ENCODE measurements around the gene EYS. TPM values are rescaled to one million over a fixed set of nuclear protein-coding genes. Genes with fewer than 3 reads are reported as not detected.

The EYS gene
- total and polyA plus RNA-seq, 2 experiments from 2014 or later, result under 0.01 to 0.15 TPM

GRCh38 chr6:65468307-65468706, 238.7 kb downstream of the EYS start:
- no peak overlapping the region for H3K27ac ChIP-seq
- H3K27me3 ChIP-seq, result no peaks in the 10 kb centered on the region
- no peaks in the 10 kb centered on the region for H3K9me3 ChIP-seq (ENCODE audit: low read depth)
- DNase-seq (ENCODE audit: low read depth in 1 of 2, low spot score in 1 of 2), result no peak
- no peaks in the 10 kb centered on the region for H3K4me1 ChIP-seq (ENCODE audit: low read depth)
- no peak overlapping the region for H3K4me3 ChIP-seq
- H3K36me3 ChIP-seq, result no peaks in the 10 kb centered on the region
- TF ChIP-seq, protein P1, sequence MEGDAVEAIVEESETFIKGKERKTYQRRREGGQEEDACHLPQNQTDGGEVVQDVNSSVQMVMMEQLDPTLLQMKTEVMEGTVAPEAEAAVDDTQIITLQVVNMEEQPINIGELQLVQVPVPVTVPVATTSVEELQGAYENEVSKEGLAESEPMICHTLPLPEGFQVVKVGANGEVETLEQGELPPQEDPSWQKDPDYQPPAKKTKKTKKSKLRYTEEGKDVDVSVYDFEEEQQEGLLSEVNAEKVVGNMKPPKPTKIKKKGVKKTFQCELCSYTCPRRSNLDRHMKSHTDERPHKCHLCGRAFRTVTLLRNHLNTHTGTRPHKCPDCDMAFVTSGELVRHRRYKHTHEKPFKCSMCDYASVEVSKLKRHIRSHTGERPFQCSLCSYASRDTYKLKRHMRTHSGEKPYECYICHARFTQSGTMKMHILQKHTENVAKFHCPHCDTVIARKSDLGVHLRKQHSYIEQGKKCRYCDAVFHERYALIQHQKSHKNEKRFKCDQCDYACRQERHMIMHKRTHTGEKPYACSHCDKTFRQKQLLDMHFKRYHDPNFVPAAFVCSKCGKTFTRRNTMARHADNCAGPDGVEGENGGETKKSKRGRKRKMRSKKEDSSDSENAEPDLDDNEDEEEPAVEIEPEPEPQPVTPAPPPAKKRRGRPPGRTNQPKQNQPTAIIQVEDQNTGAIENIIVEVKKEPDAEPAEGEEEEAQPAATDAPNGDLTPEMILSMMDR (IDR thresholded peaks at IDR 0.05; ENCODE audit: low read depth, low read length), result no peak

DNA sequence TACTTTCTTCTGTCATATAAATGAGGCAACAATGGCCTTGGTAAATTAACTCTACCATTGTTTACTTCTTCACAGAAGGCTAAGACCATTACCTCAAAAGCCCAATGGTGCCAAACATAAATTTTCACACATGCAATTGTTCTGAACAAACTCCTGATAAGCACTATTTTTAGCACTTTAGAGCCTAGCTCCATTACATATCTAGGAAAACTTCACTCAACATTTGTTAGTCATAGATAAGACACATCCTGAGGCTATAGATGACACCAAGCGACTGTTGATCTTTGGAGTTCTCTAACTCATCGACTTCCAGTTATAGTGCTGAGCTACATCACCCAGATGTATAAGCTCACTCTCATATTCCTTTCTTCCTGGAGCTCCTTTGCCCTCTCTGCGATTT, 245.9 kb downstream of the EYS start:
- DNase-seq (ENCODE audit: low read depth in 1 of 2, low spot score in 1 of 2), result peak in 1 of 2 donors; percentile 13
- Histone ChIP-seq H3K9me3 (ENCODE audit: low read depth) (no peaks in the 10 kb centered on the region), H3K36me3 (no peaks in the 10 kb centered on the region), H3K4me1 (ENCODE audit: low read depth) (peaks cover 9% of the 10 kb centered on the region), H3K27me3 (no peaks in the 10 kb centered on the region), H3K4me3 (no peak overlapping the region), H3K27ac (no peak overlapping the region)
- TF ChIP-seq, protein P1 (IDR thresholded peaks at IDR 0.05; ENCODE audit: low read depth, low read length), result no peak

- DNase-seq (ENCODE audit: low read depth in 1 of 2, low spot score in 1 of 2), result no peak
- Histone ChIP-seq H3K27ac (no peak overlapping the region), H3K36me3 (no peaks in the 10 kb centered on the region), H3K4me3 (no peak overlapping the region), H3K27me3 (no peaks in the 10 kb centered on the region), H3K9me3 (ENCODE audit: low read depth) (no peaks in the 10 kb centered on the region), H3K4me1 (ENCODE audit: low read depth) (no peaks in the 10 kb centered on the region)
- TF ChIP-seq, protein P1 (IDR thresholded peaks at IDR 0.05; ENCODE audit: low read depth, low read length), result no peak
Observed at GRCh38 chr6:65452333-65452732, 254.7 kb downstream of the EYS start.

- DNase-seq (ENCODE audit: low read depth in 1 of 2, low spot score in 1 of 2), result no peak
Observed at GRCh38 chr6:65450451-65450850, 256.6 kb downstream of the EYS start.

DNA sequence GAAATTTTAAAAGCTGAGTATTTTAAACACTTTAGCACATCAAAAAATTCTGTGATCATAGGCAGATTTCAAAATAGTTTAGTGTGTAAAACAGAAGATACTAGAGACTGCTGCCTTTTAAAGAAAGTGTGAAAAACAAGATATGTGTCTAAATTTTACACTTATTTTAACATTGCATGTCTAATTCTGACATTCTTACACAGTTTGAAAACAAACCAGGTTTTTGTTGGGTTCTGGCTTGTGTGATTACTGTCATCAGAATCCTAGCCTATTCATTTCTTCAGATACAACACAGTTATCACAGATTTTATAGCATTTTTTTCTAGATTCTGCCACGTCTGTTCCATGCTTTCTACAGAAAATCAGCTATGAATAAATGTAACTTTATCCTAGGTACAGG, 257.1 kb downstream of the EYS start:
- Histone ChIP-seq H3K27ac (no peak overlapping the region), H3K9me3 (ENCODE audit: low read depth) (no peaks in the 10 kb centered on the region), H3K4me1 (ENCODE audit: low read depth) (peaks cover 7% of the 10 kb centered on the region), H3K4me3 (no peak overlapping the region), H3K36me3 (no peaks in the 10 kb centered on the region), H3K27me3 (no peaks in the 10 kb centered on the region)
- no peak for DNase-seq (ENCODE audit: low read depth in 1 of 2, low spot score in 1 of 2)
- TF ChIP-seq, protein P1 (IDR thresholded peaks at IDR 0.05; ENCODE audit: low read depth, low read length), result no peak

More at GRCh38 chr6:65450451-65450850, 256.6 kb downstream of the EYS start:
- TF ChIP-seq, protein P1 (IDR thresholded peaks at IDR 0.05; ENCODE audit: low read depth, low read length), result no peak
- no peak overlapping the region for H3K27ac ChIP-seq
- H3K27me3 ChIP-seq, result no peaks in the 10 kb centered on the region
- H3K9me3 ChIP-seq (ENCODE audit: low read depth), result no peaks in the 10 kb centered on the region
- peaks cover 7% of the 10 kb centered on the region for H3K4me1 ChIP-seq (ENCODE audit: low read depth)
- no peaks in the 10 kb centered on the region for H3K36me3 ChIP-seq
- H3K4me3 ChIP-seq, result no peak overlapping the region

- Histone ChIP-seq H3K27ac (no peak overlapping the region), H3K27me3 (no peaks in the 10 kb centered on the region), H3K4me3 (no peak overlapping the region), H3K9me3 (ENCODE audit: low read depth) (no peaks in the 10 kb centered on the region), H3K4me1 (ENCODE audit: low read depth) (peaks cover 7% of the 10 kb centered on the region), H3K36me3 (no peaks in the 10 kb centered on the region)
- no peak for DNase-seq (ENCODE audit: low read depth in 1 of 2, low spot score in 1 of 2)
- TF ChIP-seq, protein P1 (IDR thresholded peaks at IDR 0.05; ENCODE audit: low read depth, low read length), result no peak
Observed at GRCh38 chr6:65448866-65449265, 258.2 kb downstream of the EYS start.

All from cardiac muscle cell (in vitro differentiated cells and primary cell).